ENCODE data around the gene STK33. TPM values are rescaled to one million over a fixed set of nuclear protein-coding genes. Genes with fewer than 3 reads are reported as not detected.

Gene STK33
- total and polyA plus RNA-seq, 2 donors: 10.5 to 13.3 TPM

DNA sequence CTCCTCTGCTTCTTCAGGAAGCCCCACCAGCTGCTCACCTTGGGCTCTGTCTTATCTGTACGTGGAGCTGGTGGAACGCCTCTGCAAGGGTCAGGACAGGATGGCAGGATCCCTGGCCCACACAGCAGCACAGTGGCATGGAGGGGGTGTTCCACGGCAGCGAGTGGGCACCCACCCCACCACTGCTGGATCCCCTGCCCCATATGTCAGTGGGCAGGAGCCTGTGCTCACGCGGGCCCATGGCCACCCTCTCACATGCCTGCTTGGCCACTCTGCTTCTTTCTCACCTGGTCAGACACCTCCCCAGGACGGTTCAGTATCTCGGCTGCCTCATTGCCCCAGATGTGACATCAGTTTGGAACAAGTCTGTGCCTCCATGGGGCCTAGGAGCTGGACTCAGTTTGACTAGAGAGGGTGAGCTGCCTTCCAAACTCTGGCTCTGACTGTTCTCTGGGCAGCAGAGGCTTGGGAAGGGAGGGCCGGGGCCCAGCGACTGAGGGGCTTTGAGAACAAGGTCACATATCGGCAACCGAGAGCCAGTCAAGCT lies 232.3 kb downstream of the STK33 start:
- no peaks in the 10 kb centered on the region for H3K36me3 ChIP-seq (ENCODE audit: control insufficient read depth in 2 of 2, insufficient read depth in 2 of 2, low read length in 1 of 2)
- H3K27ac ChIP-seq (ENCODE audit: low read depth in 1 of 2, low read length in 1 of 2): no peak overlapping the region
- H3K9me3 ChIP-seq (ENCODE audit: control insufficient read depth in 2 of 2, insufficient read depth in 1 of 2, low read length in 1 of 2): no peaks in the 10 kb centered on the region
- 98% methylated on average over 12 of the region's 12 CpGs for WGBS
- no peak overlapping the region for H3K4me3 ChIP-seq (ENCODE audit: low read length in 2 of 2)
- no peaks in the 10 kb centered on the region for H3K27me3 ChIP-seq (ENCODE audit: control insufficient read depth in 2 of 2, insufficient read depth in 1 of 2, low read length in 1 of 2)
- DNase-seq (ENCODE audit: low read depth in 6 of 9, low spot score in 9 of 9): no peak
- H3K4me1 ChIP-seq (ENCODE audit: control insufficient read depth in 2 of 2, insufficient read depth in 2 of 2, low read length in 2 of 2): no peaks in the 10 kb centered on the region

DNA sequence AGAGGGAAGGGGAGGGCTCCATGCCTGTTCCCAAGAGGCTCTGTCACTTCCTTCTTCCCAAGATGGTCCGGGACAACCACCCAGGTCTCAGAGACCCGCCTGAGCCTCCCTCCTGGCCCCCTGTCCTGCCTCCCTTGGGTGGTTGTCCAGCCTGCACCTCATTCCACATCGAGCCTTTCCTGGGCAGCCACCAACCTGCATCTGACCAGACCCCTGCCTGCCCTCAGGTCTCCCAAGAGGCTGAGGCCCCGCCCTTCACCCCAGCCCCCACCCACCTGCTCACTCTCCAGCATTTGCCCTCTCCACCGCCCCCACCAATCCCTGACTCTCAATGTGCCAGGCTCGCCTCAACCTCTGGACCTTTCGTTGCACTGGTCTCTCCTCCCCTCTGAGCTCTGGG lies 232.8 kb downstream of the STK33 start:
- Histone ChIP-seq H3K9me3 (ENCODE audit: control insufficient read depth in 2 of 2, insufficient read depth in 1 of 2, low read length in 1 of 2) (no peaks in the 10 kb centered on the region), H3K4me1 (ENCODE audit: control insufficient read depth in 2 of 2, insufficient read depth in 2 of 2, low read length in 2 of 2) (no peaks in the 10 kb centered on the region), H3K36me3 (ENCODE audit: control insufficient read depth in 2 of 2, insufficient read depth in 2 of 2, low read length in 1 of 2) (no peaks in the 10 kb centered on the region), H3K27me3 (ENCODE audit: control insufficient read depth in 2 of 2, insufficient read depth in 1 of 2, low read length in 1 of 2) (no peaks in the 10 kb centered on the region), H3K27ac (ENCODE audit: low read depth in 1 of 2, low read length in 1 of 2) (no peak overlapping the region), H3K4me3 (ENCODE audit: low read length in 2 of 2) (no peak overlapping the region)
- WGBS: 96% methylated on average over 7 of the region's 7 CpGs
- DNase-seq (ENCODE audit: low read depth in 6 of 9, low spot score in 9 of 9): no peak

DNA sequence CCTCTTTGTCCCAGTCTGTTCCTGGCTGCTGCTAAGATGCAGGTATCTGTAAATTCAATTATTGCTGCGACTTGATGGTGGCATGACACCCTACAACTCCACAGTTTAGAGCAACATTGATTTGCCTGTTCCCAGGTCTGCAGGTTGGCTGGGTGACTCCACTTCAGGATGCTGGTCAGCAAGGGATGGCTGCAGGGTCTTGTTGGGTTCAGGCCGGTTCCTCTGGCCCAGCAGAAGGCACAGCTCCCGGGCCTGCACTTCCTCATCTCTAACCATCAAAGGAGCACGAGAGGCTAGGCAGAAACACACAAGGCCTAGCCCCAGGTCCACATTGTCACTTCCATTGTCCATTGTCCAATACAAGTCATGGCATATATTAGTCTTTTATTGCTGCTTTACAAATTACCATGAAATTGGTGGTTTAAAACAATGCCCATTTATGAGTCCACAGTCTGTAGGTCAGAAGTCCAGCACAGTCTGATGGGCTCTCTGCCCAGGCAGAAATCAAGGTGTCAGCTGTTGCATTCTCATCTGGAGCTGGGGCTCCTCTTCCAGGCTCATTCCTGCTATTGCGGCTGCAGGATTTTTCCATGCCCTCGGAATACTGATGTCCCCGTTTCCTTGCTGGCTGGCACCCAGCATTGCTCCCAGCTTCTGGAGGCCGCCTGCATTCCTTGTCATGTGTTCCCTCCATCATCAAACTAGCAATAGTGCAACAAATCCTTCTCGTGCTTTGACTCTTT lies 233.8 kb downstream of the STK33 start:
- no peak overlapping the region for H3K27ac ChIP-seq (ENCODE audit: low read depth in 1 of 2, low read length in 1 of 2)
- peaks cover 0 to under 1% of the 10 kb centered on the region in 2 donors for H3K4me1 ChIP-seq (ENCODE audit: control insufficient read depth in 2 of 2, insufficient read depth in 2 of 2, low read length in 2 of 2)
- H3K27me3 ChIP-seq (ENCODE audit: control insufficient read depth in 2 of 2, insufficient read depth in 1 of 2, low read length in 1 of 2): peaks cover 0 to 3% of the 10 kb centered on the region in 2 donors
- DNase-seq (ENCODE audit: low read depth in 6 of 9, low spot score in 9 of 9): no peak
- H3K4me3 ChIP-seq (ENCODE audit: low read length in 2 of 2): no peak overlapping the region
- H3K9me3 ChIP-seq (ENCODE audit: control insufficient read depth in 2 of 2, insufficient read depth in 1 of 2, low read length in 1 of 2): no peaks in the 10 kb centered on the region
- no peaks in the 10 kb centered on the region for H3K36me3 ChIP-seq (ENCODE audit: control insufficient read depth in 2 of 2, insufficient read depth in 2 of 2, low read length in 1 of 2)
- WGBS: 96% methylated on average over 9 of the region's 9 CpGs

DNA sequence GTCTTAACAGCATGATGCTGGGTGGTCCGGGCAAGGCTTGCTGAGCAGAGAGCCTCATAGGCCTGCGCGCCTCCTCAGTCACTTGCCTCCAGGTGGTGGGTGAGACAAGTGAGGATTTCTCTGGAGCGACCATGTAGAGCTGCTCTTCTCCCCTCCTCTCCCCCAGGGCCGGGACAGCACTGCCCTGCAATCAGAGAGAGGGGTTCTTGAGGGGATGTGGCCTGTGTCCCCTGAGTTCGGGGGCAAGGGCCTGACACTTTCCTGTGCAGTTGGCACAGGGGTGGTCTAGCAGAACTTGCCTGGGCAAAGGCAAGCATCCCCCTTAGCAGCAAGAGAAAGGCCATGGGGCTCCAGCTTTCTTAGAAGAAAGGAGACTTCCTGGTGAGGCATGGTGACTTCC lies 234.5 kb downstream of the STK33 start:
- WGBS: 98% methylated on average over 6 of the region's 6 CpGs
- DNase-seq (ENCODE audit: low read depth in 6 of 9, low spot score in 9 of 9): no peak

DNA sequence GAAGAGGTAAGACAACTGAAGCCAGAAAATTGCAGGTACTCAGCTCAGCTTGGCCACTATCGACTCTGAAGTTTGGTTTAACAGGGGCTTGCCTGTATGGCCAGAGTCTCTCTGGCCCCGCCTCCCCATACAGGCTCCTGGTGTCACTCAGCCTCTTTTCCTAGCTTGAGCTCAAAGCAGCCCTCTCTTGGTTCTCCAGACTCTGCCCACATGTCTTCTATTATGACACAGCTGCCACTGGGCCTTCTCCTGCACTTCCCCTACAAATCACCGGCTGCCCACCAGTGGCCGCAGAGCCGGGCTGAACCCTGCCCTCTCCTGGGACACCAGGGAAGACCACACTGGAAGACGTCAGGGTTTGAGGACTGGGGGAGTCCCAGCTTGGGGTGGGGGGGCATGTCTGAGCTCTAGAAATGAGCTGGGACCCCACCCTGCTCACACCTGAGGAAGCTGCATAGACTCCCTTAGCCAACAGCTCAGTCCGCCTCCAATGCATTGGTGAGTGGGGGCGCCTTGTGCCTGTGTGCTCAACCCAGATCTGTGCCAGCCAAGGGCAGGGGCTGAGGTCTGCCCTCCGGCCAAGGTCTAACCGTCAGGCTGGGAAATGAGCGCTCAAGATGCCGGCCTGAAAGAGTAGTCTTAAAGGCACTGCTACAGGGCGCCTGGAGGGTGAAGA lies 236.0 kb downstream of the STK33 start:
- no peak overlapping the region for H3K27ac ChIP-seq (ENCODE audit: low read depth in 1 of 2, low read length in 1 of 2)
- no peak overlapping the region for H3K4me3 ChIP-seq (ENCODE audit: low read length in 2 of 2)
- 95% methylated on average over 13 of the region's 13 CpGs for WGBS
- H3K27me3 ChIP-seq (ENCODE audit: control insufficient read depth in 2 of 2, insufficient read depth in 1 of 2, low read length in 1 of 2): peaks cover 0 to 14% of the 10 kb centered on the region in 2 donors
- no peaks in the 10 kb centered on the region for H3K36me3 ChIP-seq (ENCODE audit: control insufficient read depth in 2 of 2, insufficient read depth in 2 of 2, low read length in 1 of 2)
- H3K9me3 ChIP-seq (ENCODE audit: control insufficient read depth in 2 of 2, insufficient read depth in 1 of 2, low read length in 1 of 2): no peaks in the 10 kb centered on the region
- H3K4me1 ChIP-seq (ENCODE audit: control insufficient read depth in 2 of 2, insufficient read depth in 2 of 2, low read length in 2 of 2): peaks cover 5 to 13% of the 10 kb centered on the region in 2 donors
- no peak for DNase-seq (ENCODE audit: low read depth in 6 of 9, low spot score in 9 of 9)

More for the DNA sequence above, 234.5 kb downstream of the STK33 start:
- no peaks in the 10 kb centered on the region for H3K9me3 ChIP-seq (ENCODE audit: control insufficient read depth in 2 of 2, insufficient read depth in 1 of 2, low read length in 1 of 2)
- no peak overlapping the region for H3K27ac ChIP-seq (ENCODE audit: low read depth in 1 of 2, low read length in 1 of 2)
- no peaks in the 10 kb centered on the region for H3K36me3 ChIP-seq (ENCODE audit: control insufficient read depth in 2 of 2, insufficient read depth in 2 of 2, low read length in 1 of 2)
- peaks cover 0 to 10% of the 10 kb centered on the region in 2 donors for H3K27me3 ChIP-seq (ENCODE audit: control insufficient read depth in 2 of 2, insufficient read depth in 1 of 2, low read length in 1 of 2)
- H3K4me3 ChIP-seq (ENCODE audit: low read length in 2 of 2): no peak overlapping the region
- peaks cover 5 to 8% of the 10 kb centered on the region in 2 donors for H3K4me1 ChIP-seq (ENCODE audit: control insufficient read depth in 2 of 2, insufficient read depth in 2 of 2, low read length in 2 of 2)

DNA sequence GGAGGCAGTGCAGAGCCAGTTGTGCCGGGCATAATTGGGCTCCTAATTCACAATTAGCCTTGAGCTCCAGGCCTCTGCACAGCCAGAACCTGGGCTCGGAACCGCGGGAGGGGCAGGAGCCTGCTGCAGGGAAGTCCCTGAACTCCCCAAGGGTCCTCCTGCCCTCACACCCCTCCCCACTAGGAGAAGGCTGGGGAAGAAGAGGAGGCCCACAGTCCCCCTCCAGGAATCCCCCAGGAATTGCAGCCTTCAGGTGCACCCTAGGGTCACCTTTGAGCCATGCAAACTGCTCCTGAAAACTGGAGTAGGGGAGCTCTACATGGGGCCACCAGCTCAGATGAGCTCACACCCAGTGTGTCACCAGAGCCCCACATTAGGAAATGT lies 236.5 kb downstream of the STK33 start:
- H3K36me3 ChIP-seq (ENCODE audit: control insufficient read depth in 2 of 2, insufficient read depth in 2 of 2, low read length in 1 of 2): no peaks in the 10 kb centered on the region
- peaks cover 5 to 13% of the 10 kb centered on the region in 2 donors for H3K4me1 ChIP-seq (ENCODE audit: control insufficient read depth in 2 of 2, insufficient read depth in 2 of 2, low read length in 2 of 2)
- peaks cover 0 to 16% of the 10 kb centered on the region in 2 donors for H3K27me3 ChIP-seq (ENCODE audit: control insufficient read depth in 2 of 2, insufficient read depth in 1 of 2, low read length in 1 of 2)
- H3K9me3 ChIP-seq (ENCODE audit: control insufficient read depth in 2 of 2, insufficient read depth in 1 of 2, low read length in 1 of 2): no peaks in the 10 kb centered on the region
- 95% methylated on average over 4 of the region's 4 CpGs for WGBS
- no peak overlapping the region for H3K27ac ChIP-seq (ENCODE audit: low read depth in 1 of 2, low read length in 1 of 2)
- no peak for DNase-seq (ENCODE audit: low read depth in 6 of 9, low spot score in 9 of 9)
- H3K4me3 ChIP-seq (ENCODE audit: low read length in 2 of 2): no peak overlapping the region

DNA sequence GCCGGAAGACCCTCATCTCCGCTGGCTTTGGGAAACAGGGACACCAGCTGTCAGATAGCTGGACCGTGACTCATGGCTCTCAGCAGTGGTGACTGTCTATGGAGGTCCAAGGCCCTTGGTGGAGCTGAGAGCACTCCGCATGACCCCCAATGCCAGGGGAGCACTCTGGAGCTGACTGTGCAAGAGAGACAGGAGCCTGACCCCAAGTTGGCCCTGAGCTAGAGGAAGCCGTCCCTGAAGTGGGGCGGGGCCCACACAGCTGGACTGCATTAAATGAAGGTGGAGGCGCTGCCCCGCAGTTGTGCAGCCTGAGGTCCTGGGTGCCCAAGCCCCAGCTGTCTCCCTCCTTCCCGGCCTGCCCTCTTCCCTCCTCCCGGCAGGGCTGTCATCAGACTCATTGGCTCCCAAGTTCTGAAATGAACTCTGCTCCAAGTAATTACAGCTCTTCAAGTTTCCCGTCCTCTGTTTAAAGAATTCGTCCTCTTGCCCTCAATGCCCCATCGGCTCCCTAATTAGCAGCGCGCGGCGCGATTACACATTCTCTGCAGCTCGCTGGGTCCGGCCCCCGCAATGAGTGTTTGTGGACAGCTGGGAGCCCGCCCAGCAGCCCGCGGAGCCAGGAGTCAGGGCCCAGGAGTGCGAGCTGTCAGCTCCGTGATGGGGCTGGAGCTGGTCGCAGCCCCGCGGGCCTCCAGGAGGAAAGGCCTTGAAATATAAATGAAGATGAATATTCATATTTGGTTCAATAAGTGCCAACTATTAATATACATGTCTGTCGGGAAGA lies 237.1 kb downstream of the STK33 start:
- Histone ChIP-seq H3K9me3 (ENCODE audit: control insufficient read depth in 2 of 2, insufficient read depth in 1 of 2, low read length in 1 of 2) (no peaks in the 10 kb centered on the region), H3K4me3 (ENCODE audit: low read length in 2 of 2) (no peak overlapping the region), H3K27ac (ENCODE audit: low read depth in 1 of 2, low read length in 1 of 2) (no peak overlapping the region), H3K4me1 (ENCODE audit: control insufficient read depth in 2 of 2, insufficient read depth in 2 of 2, low read length in 2 of 2) (peaks cover 5 to 13% of the 10 kb centered on the region in 2 donors), H3K36me3 (ENCODE audit: control insufficient read depth in 2 of 2, insufficient read depth in 2 of 2, low read length in 1 of 2) (no peaks in the 10 kb centered on the region), H3K27me3 (ENCODE audit: control insufficient read depth in 2 of 2, insufficient read depth in 1 of 2, low read length in 1 of 2) (peaks cover 0 to 16% of the 10 kb centered on the region in 2 donors)
- DNase-seq (ENCODE audit: low read depth in 6 of 9, low spot score in 9 of 9): no peak
- 96% methylated on average over 30 of the region's 30 CpGs for WGBS

DNA sequence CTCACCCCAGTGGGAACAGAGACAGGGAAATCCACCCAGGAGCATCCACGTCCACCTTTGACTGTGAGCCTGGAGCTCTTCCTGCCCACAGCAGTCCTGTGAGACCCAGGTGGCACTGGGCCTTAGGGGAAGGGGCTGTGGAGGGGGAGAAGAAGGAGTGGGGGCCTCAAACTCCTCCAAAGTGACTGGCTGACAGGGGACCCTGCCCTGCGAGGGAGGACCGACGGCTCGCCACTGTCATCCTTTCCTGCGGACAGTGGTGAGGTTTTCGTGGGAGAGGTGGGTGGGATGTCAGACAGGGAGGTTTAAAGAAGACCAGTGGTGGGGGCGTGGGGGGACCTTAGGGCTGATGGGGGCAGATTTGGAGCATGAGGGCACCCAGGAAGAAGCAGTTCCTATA lies 237.8 kb downstream of the STK33 start:
- Histone ChIP-seq H3K36me3 (ENCODE audit: control insufficient read depth in 2 of 2, insufficient read depth in 2 of 2, low read length in 1 of 2) (no peaks in the 10 kb centered on the region), H3K4me1 (ENCODE audit: control insufficient read depth in 2 of 2, insufficient read depth in 2 of 2, low read length in 2 of 2) (peaks cover 5 to 13% of the 10 kb centered on the region in 2 donors), H3K4me3 (ENCODE audit: low read length in 2 of 2) (no peak overlapping the region), H3K27me3 (ENCODE audit: control insufficient read depth in 2 of 2, insufficient read depth in 1 of 2, low read length in 1 of 2) (peaks cover 0 to 16% of the 10 kb centered on the region in 2 donors), H3K27ac (ENCODE audit: low read depth in 1 of 2, low read length in 1 of 2) (no peak overlapping the region), H3K9me3 (ENCODE audit: control insufficient read depth in 2 of 2, insufficient read depth in 1 of 2, low read length in 1 of 2) (no peaks in the 10 kb centered on the region)
- DNase-seq (ENCODE audit: low read depth in 6 of 9, low spot score in 9 of 9): no peak
- WGBS: 94% methylated on average over 8 of the region's 8 CpGs

DNA sequence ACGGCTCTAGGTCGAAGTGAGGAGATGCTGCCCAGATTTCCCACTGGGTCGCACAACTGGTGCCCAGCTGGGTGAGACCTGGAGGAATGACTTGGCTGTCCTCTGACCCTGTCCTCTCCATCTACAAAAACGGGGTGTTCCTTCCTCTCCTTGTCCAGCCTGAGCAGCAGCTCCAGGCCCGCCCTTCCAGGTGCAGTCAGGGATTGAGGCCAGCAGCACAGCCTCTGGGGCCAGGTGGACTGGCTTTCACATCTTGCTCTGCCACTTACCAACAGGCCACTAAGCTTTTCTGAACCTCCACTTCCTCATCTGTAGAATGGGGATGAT lies 238.6 kb downstream of the STK33 start:
- Histone ChIP-seq H3K36me3 (ENCODE audit: control insufficient read depth in 2 of 2, insufficient read depth in 2 of 2, low read length in 1 of 2) (no peaks in the 10 kb centered on the region), H3K9me3 (ENCODE audit: control insufficient read depth in 2 of 2, insufficient read depth in 1 of 2, low read length in 1 of 2) (no peaks in the 10 kb centered on the region), H3K27ac (ENCODE audit: low read depth in 1 of 2, low read length in 1 of 2) (no peak overlapping the region), H3K27me3 (ENCODE audit: control insufficient read depth in 2 of 2, insufficient read depth in 1 of 2, low read length in 1 of 2) (peaks cover 0 to 16% of the 10 kb centered on the region in 2 donors), H3K4me1 (ENCODE audit: control insufficient read depth in 2 of 2, insufficient read depth in 2 of 2, low read length in 2 of 2) (peaks cover 5 to 13% of the 10 kb centered on the region in 2 donors), H3K4me3 (ENCODE audit: low read length in 2 of 2) (no peak overlapping the region)
- WGBS: 90% methylated on average over 5 of the region's 5 CpGs
- no peak for DNase-seq (ENCODE audit: low read depth in 6 of 9, low spot score in 9 of 9)
